Hypothalamus (tissue), 51 donors: ENCODE data around the gene CCL25.
"Not testable (repeated sequence)": the region's sequence is repeated elsewhere in the genome, so short reads cannot be mapped to it uniquely, and the experiment has no call there.

Experiments
- DNase-seq, 51 donors: peaks; one replicate each; lab custom pipeline; 2025; lab: John Stamatoyannopoulos, UW

CCL25 gene

DNA sequence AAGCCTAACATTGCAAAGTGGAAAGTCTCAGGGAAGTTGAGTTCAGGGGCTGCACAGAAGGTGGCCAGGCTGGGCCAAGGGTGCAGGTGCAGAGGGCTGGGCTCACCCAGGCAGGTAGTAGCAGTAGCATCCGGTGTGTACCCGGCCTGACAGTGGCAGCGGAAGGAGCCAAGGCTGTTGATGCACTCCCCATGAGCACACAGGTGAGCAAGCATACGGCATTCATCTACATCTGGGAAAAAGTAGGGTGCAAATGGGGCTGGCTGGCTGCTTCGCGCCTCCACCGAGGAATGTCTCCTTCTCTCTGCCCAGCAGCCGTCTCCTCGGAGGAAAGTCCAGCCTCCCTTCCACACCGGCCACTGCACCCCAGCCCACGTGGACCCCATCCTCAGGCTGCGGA is 30.6 kb downstream of the CCL25 start:
- no peak for DNase-seq

GRCh38 chr19:8084152-8084551 is 31.6 kb downstream of the CCL25 start:
- no peak for DNase-seq

GRCh38 chr19:8085598-8086408 is 33.2 kb downstream of the CCL25 start:
- no peak for DNase-seq

DNA sequence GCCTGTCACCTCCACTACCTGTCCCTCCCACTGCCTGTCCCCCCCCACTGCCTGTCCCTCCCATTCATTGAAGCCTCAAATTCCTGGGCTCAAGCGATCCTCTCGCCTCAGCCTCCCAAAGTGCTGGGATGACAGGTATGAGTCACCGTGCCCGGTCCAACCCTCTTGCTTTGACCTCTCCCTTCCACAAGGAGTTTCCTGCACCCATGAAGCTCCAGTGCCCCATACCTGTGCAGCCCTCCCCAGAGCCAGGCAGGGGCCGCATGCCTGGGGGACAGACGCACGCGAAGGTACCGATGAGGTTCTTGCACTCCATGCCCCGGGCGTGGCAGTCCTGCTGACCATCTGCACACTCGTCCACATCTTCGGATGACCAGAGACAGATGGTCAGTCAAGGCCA is 34.3 kb downstream of the CCL25 start:
- no peak for DNase-seq

GRCh38 chr19:8087876-8088275 is 35.3 kb downstream of the CCL25 start:
- no peak for DNase-seq

DNA sequence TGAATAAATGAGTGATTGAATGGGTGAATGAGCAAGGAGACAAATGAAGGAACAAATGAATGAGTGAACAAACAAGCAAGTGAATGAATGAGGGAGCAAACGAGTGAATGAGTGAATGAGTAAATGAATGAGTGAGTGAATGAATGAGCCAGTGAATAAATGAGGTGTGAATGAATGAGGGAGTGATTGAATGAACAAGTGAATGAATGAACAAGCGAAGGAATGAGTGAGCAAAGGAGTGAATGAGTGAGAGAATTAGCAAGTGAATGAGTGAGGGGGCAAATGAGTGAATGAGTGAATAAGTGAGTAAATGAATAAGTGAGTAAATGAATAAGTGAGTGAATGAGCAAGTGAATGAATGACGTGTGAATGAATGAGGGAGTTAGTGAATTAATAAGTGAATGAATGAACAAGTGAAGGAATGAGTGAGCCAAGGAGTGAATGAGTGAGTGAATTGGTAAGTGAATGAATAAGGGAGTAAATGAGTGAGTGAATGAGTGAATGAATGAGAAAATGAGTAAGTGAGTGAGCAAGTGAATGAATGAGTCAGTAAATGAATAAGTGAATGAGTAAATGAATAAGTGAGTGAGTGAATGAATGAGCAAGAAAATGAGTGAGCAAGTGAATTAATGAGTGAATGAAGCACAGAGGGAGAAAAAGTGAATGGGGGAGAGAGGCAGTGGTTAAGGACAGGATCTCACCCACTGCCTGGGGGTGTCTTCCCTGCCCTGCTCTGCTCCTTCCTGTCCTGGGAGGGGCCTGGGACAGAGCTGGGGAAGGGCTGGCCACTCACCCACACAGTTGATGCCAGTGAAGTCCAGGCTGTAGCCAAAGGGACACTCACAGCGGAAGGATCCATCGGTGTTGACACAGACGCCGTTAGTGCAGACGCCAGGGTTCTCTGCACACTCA is 36.4 kb downstream of the CCL25 start:
- no peak for DNase-seq

- DNase-seq, result no peak
These were observed 37.4 kb downstream of the CCL25 start for GRCh38 chr19:8089664-8090601.

GRCh38 chr19:8090950-8091349 is 38.4 kb downstream of the CCL25 start:
- no peak for DNase-seq

GRCh38 chr19:8093740-8094139 is 41.2 kb downstream of the CCL25 start:
- DNase-seq, result no peak

- no peak for DNase-seq
These were observed 41.8 kb downstream of the CCL25 start for GRCh38 chr19:8094336-8094735.

- DNase-seq, result no peak
These were observed 42.9 kb downstream of the CCL25 start for GRCh38 chr19:8095354-8095886.

- no peak for DNase-seq
These were observed 43.5 kb downstream of the CCL25 start for GRCh38 chr19:8096071-8096470.

GRCh38 chr19:8097198-8097597 is 44.6 kb downstream of the CCL25 start:
- no peak for DNase-seq

DNA sequence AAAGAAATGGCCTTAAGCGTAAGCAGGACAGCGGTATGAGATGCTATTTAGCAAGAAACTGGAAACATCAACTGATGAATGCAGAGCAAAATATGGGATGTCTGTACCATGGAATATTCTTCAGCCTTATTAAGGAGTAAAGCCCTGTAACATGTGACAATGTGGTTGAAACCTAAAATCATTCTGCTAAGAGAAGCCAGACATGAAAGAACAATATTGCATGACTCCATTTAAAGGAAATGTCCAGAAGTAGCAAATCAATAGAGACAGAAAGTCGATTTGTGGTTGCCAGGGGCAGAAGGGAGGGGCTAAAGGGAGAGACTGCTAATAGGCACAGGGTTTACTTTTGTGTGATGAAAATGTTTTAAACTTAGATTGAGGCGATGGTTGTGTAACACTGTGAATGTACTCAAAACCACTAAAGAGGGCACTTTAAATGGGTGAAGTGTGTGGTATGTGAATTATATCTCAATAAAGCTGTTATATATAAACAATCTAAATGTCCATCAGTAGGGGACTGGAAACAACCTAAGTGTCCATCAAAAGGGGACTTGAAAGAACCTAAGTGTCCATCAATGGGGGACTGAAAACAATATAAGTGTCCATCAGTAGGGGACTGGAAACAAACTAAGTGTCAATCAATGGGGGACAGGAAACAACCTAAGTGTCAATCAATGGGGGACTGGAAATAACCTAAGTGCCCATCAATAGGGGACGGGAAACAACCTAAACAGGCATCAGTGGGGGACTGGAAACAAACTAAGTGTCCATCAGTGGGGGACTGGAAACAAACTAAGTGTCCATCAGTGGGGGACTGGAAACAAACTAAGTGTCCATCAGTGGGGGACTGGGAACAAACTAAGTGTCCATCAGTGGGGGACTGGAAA is 45.4 kb downstream of the CCL25 start:
- DNase-seq, result no peak

- no peak for DNase-seq
These were observed 48.8 kb downstream of the CCL25 start for GRCh38 chr19:8101311-8101710.

DNA sequence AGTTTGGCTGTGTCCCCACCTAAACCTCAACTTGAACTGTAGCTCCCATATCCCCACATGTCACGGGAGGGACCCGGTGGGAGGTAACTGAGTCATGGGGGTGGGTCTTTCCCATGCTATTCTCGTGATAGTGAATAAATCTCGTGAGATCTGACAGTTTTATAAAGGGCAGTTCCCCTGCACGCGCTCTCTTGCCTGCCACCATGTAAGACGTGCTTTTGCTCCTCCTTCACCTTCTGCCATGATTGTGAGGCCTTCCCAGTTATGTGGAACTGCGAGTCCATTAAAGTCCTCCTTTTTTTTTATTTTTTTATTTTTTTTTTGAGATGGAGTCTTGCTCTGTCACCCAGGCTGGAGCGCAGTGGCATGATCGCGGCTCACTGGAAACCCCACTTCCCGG is 49.4 kb downstream of the CCL25 start:
- not testable (repeated sequence) for DNase-seq

GRCh38 chr19:8105471-8105870 is 52.9 kb downstream of the CCL25 start:
- no peak for DNase-seq

- no peak for DNase-seq
These were observed 54.8 kb downstream of the CCL25 start for GRCh38 chr19:8107301-8107903.
